GM06990 (cell line): Measurements from ENCODE around the gene CDC25A.

Source experiments
- DNase-seq: peaks from one replicate; pipeline ENCODE4 v3.0.0-alpha.2; 2011; ENCODE audit not compliant: insufficient read length; ENCODE audit errors: extremely low read depth
- H3K27me3 ChIP-seq: replicated peaks from 2 replicates; pipeline ENCODE4 v1.6.0; 2011; ENCODE audit warnings: low read length; ENCODE audit not compliant: control insufficient read depth, insufficient read depth
- H3K36me3 ChIP-seq: 2 replicates; pipeline ENCODE4 v1.5.1; 2011; ENCODE audit warnings: low read length; ENCODE audit not compliant: control insufficient read depth, insufficient read depth
- H3K4me3 ChIP-seq: replicated peaks from 2 replicates; pipeline ENCODE4 v1.5.1; 2011; ENCODE audit warnings: low read depth, mild to moderate bottlenecking, control low read depth, low read length
- CTCF ChIP-seq: IDR thresholded peaks from 2 replicates; pipeline ENCODE4 v1.5.1; 2011; ENCODE audit warnings: low read length, control low read depth, mild to moderate bottlenecking, inconsistent platforms; ENCODE audit not compliant: insufficient read depth, poor library complexity, severe bottlenecking

The CDC25A gene

GRCh38 chr3:48151058-48151806, 37.0 kb downstream of the CDC25A start:
- peak; percentile 54 for DNase-seq
- no peak overlapping the region for H3K4me3 ChIP-seq
- TF ChIP-seq CTCF: peak; percentile 92
- no peaks in the 10 kb centered on the region for H3K36me3 ChIP-seq
- H3K27me3 ChIP-seq: no peaks in the 10 kb centered on the region

- no peak for DNase-seq
- Histone ChIP-seq H3K4me3 (no peak overlapping the region), H3K36me3 (no peaks in the 10 kb centered on the region), H3K27me3 (no peaks in the 10 kb centered on the region)
- no peak for TF ChIP-seq CTCF
These were observed 44.2 kb downstream of the CDC25A start for GRCh38 chr3:48143992-48144391.

- no peaks in the 10 kb centered on the region for H3K27me3 ChIP-seq
- DNase-seq: no peak
- H3K4me3 ChIP-seq: no peak overlapping the region
- H3K36me3 ChIP-seq: no peaks in the 10 kb centered on the region
- TF ChIP-seq CTCF: no peak
These were observed 44.6 kb downstream of the CDC25A start for GRCh38 chr3:48143567-48143966.

- DNase-seq: no peak
- Histone ChIP-seq H3K27me3 (no peaks in the 10 kb centered on the region), H3K36me3 (no peaks in the 10 kb centered on the region), H3K4me3 (no peak overlapping the region)
- TF ChIP-seq CTCF: no peak
These were observed 45.8 kb downstream of the CDC25A start for GRCh38 chr3:48142316-48142870.

- H3K4me3 ChIP-seq: no peak overlapping the region
- DNase-seq: no peak
- TF ChIP-seq CTCF: no peak
These were observed 46.5 kb downstream of the CDC25A start for GRCh38 chr3:48141604-48142137.

More at GRCh38 chr3:48141604-48142137, 46.5 kb downstream of the CDC25A start:
- Histone ChIP-seq H3K27me3 (no peaks in the 10 kb centered on the region), H3K36me3 (no peaks in the 10 kb centered on the region)
